ENCODE measurements around the gene CRY2. TPM values are rescaled to one million over a fixed set of nuclear protein-coding genes. Genes with fewer than 3 reads are reported as not detected.

Gene CRY2
- total and polyA plus RNA-seq, 2 of the 8 experiments (the other 6 are each of a cell fraction or from before 2014, with no cell fraction given): 8.0 to 9.4 TPM

DNA sequence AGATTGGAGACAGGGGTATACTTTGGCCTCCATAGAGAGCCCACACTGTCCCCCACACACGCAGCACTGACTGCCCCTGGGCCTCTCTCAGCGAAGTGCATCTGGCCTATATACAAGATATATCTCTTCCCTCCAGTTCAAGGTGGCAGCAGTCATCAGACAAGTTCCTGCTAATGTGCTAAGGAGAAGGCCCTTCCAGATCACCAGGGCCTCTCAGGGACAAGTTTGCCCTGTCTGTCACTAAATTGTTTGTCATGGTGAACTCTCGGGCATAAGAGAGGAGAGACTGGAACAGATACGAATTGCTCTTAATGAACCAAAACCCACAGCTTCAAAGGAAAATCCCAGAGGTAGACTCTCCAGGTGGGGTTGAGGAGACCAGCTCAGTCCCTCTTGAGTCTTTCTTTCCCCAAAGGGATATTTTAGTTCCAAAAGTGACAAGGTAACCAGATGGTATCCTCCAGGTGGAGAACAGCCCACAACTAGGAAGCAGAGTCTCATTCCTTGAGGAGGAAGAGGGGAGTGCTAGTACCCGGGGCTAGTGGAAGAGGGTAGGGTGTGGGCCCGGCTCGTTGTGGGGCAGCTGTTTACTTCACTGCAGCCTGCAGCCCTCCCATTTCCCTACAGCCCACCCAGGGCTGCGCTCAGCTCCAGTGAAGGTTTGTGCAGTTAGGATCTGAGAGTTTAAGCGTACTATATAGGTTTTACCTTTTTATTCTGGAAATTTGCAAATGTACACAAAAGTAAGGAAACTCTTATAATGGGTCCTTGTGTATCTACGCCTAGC, 44.6 kb upstream of the CRY2 start (continued):
- TF ChIP-seq EP300 (IDR thresholded peaks at IDR 0.05; ENCODE audit: borderline replicate concordance in 1 of 2, low read depth in 2 of 2, low read length in 2 of 2): no peak
- TF ChIP-seq TBP (IDR thresholded peaks at IDR 0.05; ENCODE audit: low read depth, low read length): no peak
- no peak for TF ChIP-seq BRCA1 (IDR thresholded peaks at IDR 0.05; ENCODE audit: low read depth, low read length)
- TF ChIP-seq KDM4A (IDR thresholded peaks at IDR 0.05; ENCODE audit: low read depth, low read length, severe bottlenecking): no peak
- no peak for TF ChIP-seq CEBPB (IDR thresholded peaks at IDR 0.05; ENCODE audit: low read depth, low read length)

Data from H1 (cell line).